ENCODE results near the gene NFYA. TPM values are rescaled to one million over a fixed set of nuclear protein-coding genes. Genes with fewer than 3 reads are reported as not detected.

NFYA gene
- total and polyA plus RNA-seq, 9 of the 15 experiments (the other 6 are each of a cell fraction or from before 2014, with no cell fraction given) = 7.3 to 37.1 (median 21.8) TPM

GRCh38 chr6:41071923-41072835 is 595 bp upstream of the NFYA start, which contains the start of gene OARD1 (continued):
- TF ChIP-seq CHD2 (IDR thresholded peaks at IDR 0.05; ENCODE audit: low read depth, low read length) = no peak; the same call in 1 of the 2 replicates
- TF ChIP-seq KDM1A (IDR thresholded peaks at IDR 0.05) = no peak
- TF ChIP-seq NCOR1 (IDR thresholded peaks at IDR 0.05) = peak; percentile 75
- TF ChIP-seq SMARCC2 (IDR thresholded peaks at IDR 0.05; ENCODE audit: low read depth) = no peak
- TF ChIP-seq, protein P1, sequence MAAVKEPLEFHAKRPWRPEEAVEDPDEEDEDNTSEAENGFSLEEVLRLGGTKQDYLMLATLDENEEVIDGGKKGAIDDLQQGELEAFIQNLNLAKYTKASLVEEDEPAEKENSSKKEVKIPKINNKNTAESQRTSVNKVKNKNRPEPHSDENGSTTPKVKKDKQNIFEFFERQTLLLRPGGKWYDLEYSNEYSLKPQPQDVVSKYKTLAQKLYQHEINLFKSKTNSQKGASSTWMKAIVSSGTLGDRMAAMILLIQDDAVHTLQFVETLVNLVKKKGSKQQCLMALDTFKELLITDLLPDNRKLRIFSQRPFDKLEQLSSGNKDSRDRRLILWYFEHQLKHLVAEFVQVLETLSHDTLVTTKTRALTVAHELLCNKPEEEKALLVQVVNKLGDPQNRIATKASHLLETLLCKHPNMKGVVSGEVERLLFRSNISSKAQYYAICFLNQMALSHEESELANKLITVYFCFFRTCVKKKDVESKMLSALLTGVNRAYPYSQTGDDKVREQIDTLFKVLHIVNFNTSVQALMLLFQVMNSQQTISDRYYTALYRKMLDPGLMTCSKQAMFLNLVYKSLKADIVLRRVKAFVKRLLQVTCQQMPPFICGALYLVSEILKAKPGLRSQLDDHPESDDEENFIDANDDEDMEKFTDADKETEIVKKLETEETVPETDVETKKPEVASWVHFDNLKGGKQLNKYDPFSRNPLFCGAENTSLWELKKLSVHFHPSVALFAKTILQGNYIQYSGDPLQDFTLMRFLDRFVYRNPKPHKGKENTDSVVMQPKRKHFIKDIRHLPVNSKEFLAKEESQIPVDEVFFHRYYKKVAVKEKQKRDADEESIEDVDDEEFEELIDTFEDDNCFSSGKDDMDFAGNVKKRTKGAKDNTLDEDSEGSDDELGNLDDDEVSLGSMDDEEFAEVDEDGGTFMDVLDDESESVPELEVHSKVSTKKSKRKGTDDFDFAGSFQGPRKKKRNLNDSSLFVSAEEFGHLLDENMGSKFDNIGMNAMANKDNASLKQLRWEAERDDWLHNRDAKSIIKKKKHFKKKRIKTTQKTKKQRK (IDR thresholded peaks at IDR 0.05; ENCODE audit: borderline replicate concordance, low read depth, low read length) = no peak
- TF ChIP-seq CTCFL (IDR thresholded peaks at IDR 0.05; ENCODE audit: borderline replicate concordance, insufficient read depth, low read depth, low read length, poor library complexity, severe bottlenecking) = no peak
- no peak for TF ChIP-seq KDM2B (CRISPR knock-in tag; IDR thresholded peaks at IDR 0.05)
- TF ChIP-seq SAFB (IDR thresholded peaks at IDR 0.05; ENCODE audit: borderline replicate concordance, low read depth, low read length) = no peak
- TF ChIP-seq ATF6 (CRISPR knock-in tag; IDR thresholded peaks at IDR 0.05) = no peak
- TF ChIP-seq ILK (tag; IDR thresholded peaks at IDR 0.05; ENCODE audit: borderline replicate concordance, low read depth) = no peak
- peak; percentile 70 to 79; a peak in 3 of 4 replicates for TF ChIP-seq MNT (conservative IDR thresholded peaks at IDR 0.05)
- no peak for TF ChIP-seq MED1 (CRISPR knock-in tag; IDR thresholded peaks at IDR 0.05; ENCODE audit: borderline replicate concordance)
- no peak for TF ChIP-seq CBX2 (IDR thresholded peaks at IDR 0.05; ENCODE audit: insufficient read depth, low read length, poor library complexity, severe bottlenecking)
- 0 out of 2 replicates have a peak, but pooled peaks have one; percentile 9 for TF ChIP-seq ZNF324 (CRISPR knock-in tag; IDR thresholded peaks at IDR 0.05)
- TF ChIP-seq ILF3 (IDR thresholded peaks at IDR 0.05; ENCODE audit: borderline replicate concordance) = no peak
- no peak for TF ChIP-seq DDX20 (tag; IDR thresholded peaks at IDR 0.05; ENCODE audit: low read depth)
- TF ChIP-seq ZNF263 (CRISPR knock-in tag; IDR thresholded peaks at IDR 0.05; ENCODE audit: borderline replicate concordance) = peak; percentile 70; the same call in 1 of the 2 replicates

Data from K562 (cell line).